Measurements from ENCODE around the gene USP24.
A peak's percentile ranks its signal among the peaks of the same experiment; 100 is the strongest.

USP24 gene

DNA sequence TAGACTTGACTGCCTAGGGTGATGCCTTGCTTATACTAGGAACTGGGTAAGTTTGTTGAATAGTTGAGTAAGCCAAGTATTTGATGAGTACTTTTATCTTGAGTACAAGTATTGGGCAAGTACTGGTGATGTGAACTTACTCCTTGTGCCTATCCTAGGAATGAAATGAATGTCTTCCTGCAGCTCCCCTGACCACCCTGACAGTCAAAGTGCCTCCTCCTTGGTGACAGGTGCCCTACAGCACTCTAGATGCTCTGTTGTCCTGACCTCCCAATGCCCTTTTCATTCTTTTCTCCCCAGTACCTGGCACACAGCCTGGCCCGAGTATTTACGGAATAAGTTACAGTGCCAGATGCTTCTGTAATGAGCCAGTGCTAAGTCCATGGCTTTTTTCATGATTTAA, 150.3 kb downstream of the USP24 start:
- peak; percentile 20 for DNase-seq

DNA sequence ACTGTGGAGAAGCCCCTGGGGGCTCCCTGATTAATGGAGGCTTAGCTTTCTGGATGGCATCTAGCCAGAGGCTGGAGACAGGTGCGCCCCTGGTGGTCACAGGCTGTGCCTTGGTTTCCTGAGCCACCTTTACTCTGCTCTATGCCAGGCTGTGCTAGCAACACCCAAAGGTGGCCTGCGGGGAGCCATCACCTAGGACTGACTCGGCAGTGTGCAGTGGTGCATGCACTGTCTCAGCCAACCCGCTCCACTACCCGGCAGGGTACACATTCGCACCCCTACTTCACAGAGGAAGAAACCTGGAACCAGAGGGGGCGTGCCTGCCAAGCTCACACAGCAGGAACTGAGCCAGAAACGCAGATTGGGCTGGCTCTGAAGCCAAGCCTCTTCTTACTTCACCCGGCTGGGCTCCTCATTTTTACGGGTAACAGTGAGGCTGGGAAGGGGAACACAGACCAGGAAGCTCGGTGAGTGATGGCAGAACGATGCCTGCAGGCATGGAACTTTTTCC, 151.0 kb downstream of the USP24 start:
- peak; percentile 48 for DNase-seq

DNA sequence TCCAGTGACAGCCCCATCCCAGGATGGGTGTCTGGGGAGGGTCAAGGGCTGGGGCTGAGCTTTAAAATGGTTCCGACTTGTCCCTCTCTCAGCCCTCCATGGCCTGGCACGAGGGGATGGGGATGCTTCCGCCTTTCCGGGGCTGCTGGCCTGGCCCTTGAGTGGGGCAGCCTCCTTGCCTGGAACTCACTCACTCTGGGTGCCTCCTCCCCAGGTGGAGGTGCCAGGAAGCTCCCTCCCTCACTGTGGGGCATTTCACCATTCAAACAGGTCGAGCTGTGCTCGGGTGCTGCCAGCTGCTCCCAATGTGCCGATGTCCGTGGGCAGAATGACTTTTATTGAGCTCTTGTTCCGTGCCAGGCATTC, 151.6 kb downstream of the USP24 start:
- DNase-seq = no peak

DNA sequence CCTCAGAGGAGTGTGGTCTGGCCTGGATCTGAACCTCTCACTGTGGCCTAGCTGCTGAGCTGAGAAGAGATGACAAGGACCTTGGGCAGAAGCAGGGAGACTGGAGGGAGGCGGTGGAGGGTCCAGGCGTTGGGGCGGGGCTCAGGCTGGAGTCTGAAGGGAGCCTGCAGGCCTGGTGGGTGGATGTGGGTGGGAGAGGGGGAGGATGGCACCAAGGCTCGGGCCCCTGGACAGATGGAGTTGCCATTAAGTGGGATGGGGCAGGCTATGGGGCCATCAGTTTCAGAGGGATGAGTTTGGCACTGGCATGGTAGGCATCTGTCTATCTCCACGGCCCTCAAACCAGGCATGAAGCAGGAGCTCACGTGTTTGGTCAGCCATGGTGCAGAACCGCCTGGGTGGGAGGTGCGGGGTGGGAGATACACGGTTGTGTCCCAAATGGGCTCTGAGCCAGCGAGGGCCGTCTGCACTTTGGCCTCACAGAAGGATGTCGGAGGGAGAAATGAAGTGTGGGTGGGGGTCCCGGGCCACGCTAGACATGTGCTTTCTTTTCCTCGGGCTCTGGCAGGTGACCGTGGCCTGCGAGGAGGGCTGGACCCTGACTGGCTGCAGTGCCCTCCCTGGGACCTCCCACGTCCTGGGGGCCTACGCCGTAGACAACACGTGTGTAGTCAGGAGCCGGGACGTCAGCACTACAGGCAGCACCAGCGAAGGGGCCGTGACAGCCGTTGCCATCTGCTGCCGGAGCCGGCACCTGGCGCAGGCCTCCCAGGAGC, 152.2 kb downstream of the USP24 start:
- DNase-seq = no peak

DNA sequence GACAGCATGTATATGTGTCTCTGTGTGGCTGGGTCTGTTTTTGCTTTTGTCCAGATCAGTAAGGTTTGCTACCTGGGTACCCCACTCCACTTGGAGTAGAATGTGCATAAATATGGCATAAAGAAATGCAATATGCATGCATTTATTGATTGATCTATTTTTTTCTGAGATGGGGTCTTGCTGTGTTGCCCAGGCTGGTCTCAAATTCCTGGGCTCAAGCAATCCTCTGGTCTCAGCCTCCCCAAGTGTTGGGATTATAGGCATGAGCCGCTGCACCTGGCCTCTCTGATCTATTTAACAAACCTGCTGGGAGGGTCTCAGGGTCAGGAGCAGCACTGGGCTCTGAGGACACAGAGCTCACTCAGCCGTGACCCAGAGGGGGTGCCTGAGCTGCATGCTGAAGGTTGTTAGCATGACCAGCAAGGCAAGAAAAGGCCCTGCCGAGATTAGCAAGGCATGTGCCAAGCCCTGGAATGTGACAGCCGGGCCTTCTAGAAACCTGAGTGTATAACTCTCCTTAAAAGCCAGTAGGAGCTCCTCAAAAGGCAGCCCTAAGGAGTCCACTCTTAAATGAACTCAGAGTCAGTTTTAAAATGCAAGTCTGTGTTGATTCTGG, 153.3 kb downstream of the USP24 start:
- no peak for DNase-seq

DNA sequence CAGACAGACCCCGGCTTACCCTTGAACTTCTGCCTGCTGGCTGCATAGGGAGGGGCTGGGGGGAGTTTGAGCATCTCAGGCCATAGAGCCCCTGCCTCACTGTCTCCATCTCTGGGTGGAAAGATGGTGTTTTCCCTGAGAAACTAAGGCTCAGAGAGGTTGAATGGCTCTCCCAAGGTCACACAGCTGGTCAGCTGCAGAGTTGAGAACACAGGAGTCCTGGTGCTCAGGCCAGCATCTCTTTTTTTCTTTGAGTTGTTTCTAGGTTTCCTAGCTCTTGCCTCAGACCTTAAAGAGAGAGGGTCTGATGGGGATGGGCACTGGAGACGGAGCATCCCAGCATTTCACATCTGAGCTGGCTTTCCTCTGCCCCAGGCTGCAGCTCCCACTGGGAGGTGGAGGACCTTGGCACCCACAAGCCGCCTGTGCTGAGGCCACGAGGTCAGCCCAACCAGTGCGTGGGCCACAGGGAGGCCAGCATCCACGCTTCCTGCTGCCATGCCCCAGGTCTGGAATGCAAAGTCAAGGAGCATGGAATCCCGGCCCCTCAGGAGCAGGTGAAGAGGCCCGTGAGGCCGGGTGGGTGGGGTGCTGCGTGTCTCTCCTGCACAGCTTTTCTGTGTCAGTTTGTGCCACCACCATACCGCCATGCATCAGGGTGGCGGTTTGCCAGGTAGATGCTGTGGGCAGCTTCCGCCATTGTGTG, 154.0 kb downstream of the USP24 start:
- no peak for DNase-seq

DNA sequence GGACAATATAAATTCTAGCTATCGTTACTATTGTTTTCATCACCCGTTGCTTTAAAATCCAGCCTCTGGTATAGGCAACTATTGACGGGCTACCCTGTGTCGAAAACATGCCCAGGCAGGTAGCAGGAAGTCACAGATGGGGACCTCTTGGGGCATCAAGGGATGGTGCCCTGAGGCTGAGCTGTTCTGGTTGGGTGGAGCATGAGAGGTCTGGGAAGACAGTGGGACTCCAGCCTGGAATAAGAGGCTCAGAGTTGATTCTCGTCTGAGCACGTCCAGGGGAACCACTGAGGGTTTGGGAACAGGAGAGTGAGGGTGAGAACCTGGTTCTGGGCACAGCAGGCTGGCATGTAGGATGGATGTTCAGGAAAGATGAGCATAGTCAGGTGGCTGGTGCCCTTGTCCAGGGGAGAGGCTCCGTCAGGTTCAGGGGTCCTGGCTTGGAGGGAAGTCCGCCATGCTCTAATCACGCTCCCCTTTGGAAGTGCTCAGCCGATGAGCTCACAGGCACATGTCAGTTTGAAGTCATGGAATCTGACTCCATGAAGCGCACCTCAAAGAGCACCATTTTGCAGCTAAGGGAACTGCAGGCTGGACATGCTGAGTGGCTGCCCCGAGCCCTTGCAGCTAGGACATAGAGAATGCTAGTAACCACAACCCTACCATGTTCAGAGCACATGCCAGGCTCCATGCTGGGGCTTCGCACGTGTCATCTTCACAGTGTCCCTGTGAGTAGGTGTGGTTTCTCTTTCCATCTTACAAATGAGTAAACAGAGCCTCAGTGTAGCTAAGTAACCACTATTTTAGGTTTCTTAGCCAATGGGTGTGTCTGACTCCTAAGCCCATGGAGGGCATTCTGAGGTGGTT, 154.8 kb downstream of the USP24 start:
- no peak for DNase-seq

DNA sequence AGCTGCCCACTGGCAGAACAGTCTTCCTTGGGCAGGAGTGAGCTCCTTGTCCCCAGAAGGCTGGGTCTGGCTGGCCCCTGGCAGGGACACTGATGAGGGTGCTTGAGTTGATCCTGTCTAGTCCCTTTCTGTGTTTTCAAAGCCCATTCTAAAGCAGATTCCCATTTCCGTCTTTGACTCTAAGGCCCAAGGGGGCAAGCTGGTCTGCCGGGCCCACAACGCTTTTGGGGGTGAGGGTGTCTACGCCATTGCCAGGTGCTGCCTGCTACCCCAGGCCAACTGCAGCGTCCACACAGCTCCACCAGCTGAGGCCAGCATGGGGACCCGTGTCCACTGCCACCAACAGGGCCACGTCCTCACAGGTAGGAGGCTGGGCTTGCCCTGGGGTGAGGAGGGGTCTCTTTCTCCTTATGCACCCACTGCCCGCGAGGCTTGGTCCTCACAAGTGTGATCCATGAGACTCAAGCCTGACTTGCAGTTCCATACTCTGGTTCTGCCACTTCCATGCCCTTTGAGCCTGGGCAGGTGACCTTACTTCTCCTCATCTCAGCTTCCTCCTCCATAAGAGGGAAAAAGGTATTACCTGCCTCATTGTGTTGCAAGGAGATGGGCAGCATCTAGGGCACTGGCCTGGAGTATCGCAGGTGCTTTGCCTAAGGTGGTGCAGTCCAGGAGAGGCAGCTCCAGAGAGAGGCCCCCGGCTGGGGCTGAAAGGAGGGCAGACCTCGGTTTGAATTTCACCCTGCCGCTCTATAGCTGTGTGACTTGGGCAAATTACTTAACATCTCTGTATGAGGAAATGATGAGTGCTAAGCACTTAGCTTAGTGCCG, 155.6 kb downstream of the USP24 start:
- no peak for DNase-seq

DNA sequence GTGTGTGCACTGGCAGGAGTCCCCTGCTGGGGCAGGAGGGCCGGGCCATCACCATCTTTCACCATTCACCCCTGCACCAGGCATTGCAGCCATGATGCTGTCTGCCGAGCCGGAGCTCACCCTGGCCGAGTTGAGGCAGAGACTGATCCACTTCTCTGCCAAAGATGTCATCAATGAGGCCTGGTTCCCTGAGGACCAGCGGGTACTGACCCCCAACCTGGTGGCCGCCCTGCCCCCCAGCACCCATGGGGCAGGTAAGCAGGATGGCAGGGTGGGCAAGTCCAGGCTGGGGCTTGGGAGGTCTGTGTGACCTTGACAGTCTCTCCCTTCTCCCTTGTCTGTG, 157.2 kb downstream of the USP24 start:
- no peak for DNase-seq

DNA sequence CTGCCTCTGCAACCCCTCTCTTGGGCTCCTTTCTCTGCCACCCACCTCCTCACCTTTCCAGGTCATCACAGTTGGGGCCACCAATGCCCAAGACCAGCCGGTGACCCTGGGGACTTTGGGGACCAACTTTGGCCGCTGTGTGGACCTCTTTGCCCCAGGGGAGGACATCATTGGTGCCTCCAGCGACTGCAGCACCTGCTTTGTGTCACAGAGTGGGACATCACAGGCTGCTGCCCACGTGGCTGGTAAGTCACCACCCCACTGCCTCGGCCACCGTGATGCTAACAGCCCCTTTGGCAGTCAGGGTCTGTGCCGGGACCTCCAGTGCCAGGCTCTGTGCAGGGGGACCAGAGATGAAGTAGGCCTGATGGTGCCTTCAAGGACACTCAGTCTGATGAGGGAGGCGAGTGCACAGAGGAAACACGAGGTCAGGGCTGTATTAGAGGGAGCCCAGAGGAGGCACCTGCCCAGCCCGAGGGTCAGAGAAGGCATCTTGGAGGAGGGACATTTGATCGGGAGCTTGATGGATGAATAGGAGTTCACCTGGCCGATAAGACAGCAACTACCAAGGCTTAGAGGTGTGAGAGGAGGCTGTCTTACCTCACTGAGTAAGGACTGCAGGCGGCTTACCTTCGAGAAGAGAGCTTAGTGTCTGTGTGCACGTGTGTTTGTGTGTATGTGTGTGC, 157.8 kb downstream of the USP24 start:
- no peak for DNase-seq

DNA sequence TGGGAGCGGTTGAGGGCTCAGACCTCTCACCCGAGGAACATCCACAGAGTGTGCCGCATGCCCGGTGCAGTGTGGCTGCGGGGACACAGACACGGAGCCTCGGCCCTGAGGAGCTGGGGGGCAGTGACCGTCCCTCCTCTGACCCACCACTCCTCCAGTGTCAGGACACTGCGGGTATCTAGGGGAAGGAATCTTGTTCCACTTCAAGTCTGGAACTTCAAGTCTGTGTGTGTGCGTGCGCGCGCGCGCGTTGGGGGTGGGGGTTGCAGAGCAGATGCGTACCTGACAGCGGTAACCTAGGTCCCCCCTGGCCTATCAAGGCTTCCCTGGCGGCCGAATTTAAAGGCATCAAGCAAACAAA, 158.6 kb downstream of the USP24 start:
- no peak for DNase-seq

DNA sequence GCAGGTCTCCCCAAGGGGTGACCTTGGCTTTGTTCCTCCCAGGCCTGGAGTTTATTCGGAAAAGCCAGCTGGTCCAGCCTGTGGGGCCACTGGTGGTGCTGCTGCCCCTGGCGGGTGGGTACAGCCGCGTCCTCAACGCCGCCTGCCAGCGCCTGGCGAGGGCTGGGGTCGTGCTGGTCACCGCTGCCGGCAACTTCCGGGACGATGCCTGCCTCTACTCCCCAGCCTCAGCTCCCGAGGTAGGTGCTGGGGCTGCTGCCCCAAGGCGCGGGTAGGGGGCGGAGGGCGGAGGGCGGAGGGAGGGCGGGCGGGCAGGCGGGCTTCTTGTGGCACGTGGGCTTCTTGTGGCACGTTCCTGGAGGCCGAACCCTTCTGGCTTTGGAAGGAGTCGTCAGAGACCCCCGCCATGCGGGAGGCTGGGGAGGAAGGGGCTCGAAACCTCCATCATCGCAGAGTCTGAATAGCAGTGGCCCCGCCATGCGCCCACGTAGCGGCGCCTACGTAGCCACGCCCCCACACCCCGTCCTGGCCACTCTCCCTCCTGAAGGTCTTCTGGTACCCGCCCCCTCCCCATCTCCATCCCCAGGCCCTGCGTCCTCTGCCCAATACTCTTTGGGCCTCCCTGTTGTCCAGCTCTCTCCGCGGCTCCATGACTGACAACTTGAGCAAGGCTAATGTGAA, 159.1 kb downstream of the USP24 start:
- no peak for DNase-seq

DNA sequence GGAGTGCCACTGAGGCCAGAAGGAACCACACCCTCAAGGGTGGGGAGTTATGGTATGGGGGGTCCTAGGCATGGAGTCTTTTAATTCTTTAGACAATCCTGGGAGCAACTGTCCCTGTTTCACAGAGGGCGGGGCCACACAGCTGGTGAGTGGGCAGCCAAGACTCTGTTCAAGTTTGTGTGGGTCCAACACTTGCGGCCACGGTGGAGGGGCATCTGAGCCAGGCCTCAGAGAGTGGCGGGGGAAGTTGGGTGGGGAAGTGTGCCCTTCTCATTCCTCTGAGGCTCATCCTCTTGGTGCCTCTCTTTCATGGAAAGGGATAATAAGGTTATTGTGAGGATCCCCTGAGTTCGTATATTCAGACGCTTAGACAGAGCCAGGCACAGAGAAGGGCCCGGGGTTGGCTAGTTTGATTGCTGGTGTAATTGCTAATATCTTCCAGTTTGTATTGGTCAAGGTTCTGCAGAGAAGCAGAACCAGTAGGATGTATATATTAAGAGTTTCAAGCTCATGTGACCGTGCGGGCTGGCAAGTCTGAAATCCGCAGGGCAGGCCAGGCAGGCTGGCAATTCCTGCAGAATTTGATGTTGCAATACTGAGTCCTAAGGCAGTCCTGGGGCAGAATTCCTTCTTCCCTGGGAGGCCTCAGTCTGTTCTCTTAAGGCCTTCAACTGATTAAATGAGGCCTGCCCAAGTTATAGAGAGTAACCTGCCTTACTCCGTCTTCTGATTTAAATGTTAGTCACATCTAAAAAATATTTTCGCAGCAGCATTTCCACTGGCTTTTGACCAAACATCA, 159.9 kb downstream of the USP24 start:
- no peak for DNase-seq

DNA sequence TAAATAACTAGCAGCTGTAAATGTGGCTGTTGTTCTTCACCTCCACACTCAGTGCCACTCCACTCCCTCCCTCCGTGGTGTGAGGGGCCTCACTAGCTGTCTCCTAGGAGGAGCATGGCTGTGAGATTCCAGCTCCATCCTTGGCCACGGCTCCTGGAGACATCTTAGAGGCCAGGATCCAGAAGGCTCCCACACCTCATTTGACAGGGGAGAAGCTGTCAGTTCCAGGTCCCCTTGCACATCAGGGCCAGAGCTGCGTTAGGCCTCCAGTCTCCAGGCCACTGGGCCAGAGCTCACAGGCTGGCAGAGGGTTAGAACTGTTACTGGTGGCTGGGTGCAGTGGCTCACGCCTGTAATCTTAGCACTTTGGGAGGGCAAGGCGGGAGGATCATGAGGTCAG, 160.8 kb downstream of the USP24 start:
- DNase-seq = no peak

DNA sequence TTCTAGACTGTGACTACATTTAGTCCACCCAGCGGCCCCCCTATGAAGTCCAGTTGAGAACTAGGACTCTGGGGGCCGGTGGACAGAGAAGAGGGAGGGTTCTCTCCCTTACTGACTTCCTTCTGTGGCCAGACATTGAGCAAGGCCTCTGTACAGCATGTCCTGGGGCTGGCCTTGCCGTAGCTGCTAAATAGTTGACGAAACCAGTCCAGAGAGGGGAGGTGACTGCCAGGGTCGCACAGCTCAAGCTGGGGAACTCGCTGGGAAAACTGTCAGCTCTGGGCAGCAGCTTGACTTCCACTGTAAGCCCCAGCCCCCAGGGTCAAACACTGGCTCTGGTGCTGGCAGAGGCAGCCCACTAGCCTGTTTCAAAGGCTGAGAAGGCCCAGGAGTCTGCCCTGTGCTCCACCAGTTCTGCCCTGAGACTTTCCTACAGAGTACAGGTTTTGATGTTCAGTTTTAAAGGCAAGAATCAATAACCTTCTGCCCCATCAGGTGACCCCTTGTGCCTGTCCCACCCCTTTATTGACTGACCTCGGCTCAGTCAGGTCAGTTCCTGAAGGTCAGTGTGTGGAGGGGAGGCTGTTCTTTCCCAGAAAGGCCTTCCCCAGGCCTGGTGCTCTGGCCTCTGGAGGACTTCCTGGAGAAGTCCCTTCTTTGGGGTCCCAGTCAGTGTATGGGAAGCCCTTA, 161.8 kb downstream of the USP24 start:
- DNase-seq = no peak

DNA sequence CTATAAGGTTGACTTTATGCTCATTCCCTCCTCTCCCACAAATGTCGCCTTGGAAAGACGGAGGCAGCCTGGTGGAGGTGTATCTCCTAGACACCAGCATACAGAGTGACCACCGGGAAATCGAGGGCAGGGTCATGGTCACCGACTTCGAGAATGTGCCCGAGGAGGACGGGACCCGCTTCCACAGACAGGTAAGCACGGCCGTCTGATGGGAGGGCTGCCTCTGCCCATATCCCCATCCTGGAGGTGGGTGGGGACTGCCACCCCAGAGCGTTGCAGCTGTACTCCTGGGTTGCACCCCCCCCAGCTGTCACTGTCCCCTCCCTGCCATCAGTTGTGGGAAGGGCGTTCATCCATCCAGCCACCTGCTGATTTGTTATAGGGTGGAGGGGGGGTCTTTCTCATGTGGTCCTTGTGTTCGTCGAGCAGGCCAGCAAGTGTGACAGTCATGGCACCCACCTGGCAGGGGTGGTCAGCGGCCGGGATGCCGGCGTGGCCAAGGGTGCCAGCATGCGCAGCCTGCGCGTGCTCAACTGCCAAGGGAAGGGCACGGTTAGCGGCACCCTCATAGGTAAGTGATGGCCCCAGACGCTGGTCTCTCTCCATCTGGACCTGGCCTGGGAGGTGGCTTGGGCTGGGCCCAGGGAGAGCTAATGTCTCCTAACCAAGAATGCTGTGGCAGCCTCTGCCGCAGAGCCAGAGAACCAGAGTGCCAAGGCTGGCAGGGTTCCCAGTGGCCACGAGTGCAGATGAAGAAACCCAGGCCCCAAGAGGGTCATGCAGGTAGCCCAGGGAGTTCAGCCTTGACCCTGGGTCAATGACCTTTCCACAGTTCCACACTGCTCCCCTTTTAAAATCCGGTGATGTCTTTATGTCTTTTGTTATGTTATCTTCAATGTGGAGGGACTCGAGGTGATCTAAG, 162.7 kb downstream of the USP24 start:
- DNase-seq = no peak

DNA sequence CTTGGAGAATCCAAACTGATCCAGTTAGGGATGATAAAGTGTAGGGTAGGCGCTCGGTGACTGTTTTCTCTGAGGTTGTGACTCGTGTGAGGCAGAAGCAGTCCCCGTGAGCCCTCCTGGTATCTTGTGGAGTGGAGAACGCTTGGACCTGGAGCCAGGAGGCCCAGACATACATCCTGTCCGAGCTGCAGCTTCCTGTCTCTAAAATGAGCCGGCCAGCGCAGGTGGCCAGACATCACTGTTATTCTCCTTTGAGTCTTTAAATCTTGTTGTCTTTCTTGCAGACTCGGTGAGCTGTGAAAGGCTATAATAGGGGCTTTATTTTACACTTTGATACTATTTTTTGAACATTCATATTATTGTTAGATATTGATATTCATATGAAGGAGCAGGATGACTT, 163.5 kb downstream of the USP24 start:
- no peak for DNase-seq

DNA sequence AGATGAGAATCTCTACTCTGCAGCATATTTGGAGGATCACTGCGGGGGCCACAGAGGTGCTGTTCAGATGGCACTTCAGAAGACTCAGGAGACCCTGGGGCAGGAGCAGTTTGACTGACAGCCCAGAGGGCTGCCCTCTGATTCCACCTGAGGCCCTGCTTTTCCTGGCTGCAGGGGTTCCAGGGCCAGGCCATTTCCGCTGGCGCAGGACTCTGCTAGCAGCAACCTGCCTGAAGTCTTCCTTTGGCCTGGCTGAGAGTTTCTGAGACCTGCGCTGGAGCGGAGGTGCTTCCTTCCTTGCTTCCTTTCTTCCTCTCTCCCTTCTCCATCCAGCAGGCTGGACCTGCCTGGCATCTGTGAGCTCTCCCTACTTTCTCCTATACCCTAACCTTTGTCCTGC, 164.0 kb downstream of the USP24 start:
- DNase-seq = no peak

DNA sequence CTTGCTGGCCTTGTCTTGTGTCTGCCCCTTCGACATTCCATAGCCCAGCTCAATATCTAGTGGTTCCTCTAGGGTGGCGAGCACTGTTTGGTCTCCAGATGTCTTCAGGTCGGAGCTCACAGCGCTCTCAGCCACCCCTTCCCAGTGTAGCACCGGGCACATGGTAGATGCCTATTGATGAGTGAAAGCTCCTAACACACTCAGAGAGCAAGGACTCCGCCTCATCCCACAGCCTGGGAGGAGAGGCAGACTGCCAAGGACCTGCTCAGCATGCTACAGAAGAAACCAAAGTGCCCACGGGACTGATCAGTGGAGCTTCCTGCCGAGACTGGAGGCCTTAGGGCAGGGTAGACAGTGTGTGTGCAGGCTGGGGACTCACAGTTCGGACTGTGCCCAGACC, 164.9 kb downstream of the USP24 start:
- no peak for DNase-seq

Measured in NCI-H1105 (cell line).